IMR-90 (cell line): Measurements from ENCODE around the gene CGNL1. TPM values are rescaled to one million over a fixed set of nuclear protein-coding genes. Genes with fewer than 3 reads are reported as not detected.

ENCODE experiments used
- ATAC-seq: fragments of 200-7000 bp; cut with Tn5 transposase; 2 replicates; pipeline ENCODE4 v1.9.1; 2020; ENCODE audit warnings: low read depth, mild to moderate bottlenecking, moderate library complexity
- BruUV-seq: library from RNA; stranded (reverse); fragments of 400-500 nt; replicated peaks from 2 replicates; lab custom pipeline; 2021; lab: Mats Ljungman, UMichigan
- CTCF ChIA-PET: fragments of 300-600 bp; formaldehyde crosslinking; extraction: SDS; loops from one replicate; lab custom pipeline; 2021; ENCODE audit warnings: antibody characterized with exemption; lab: Yijun Ruan, JAX
- POLR2A ChIA-PET: fragments of 300-600 bp; sonication (Branson Sonifier 250); formaldehyde crosslinking; loops from one replicate; lab custom pipeline; 2022; ENCODE audit warnings: antibody characterized with exemption; ENCODE audit not compliant: unreplicated experiment; lab: Charles Lee
- DNase-seq: peaks from one replicate; pipeline ENCODE4 v3.0.0; 2013
- H2AFZ ChIP-seq: replicated peaks from 2 replicates; pipeline ENCODE3; 2013; ENCODE audit warnings: low read length, mild to moderate bottlenecking; ENCODE audit not compliant: poor library complexity
- H2AK5ac ChIP-seq: 2 replicates; pipeline ENCODE4 v1.6.1; 2013; ENCODE audit warnings: low read depth, low read length, inconsistent platforms
- H2AK9ac ChIP-seq: replicated peaks from 2 replicates; pipeline ENCODE3; 2013; ENCODE audit warnings: mild to moderate bottlenecking, low read depth, low read length, moderate library complexity; ENCODE audit not compliant: poor library complexity
- H2BK120ac ChIP-seq: 2 replicates; pipeline ENCODE4 v1.6.1; 2013; ENCODE audit warnings: low read depth, low read length, inconsistent platforms
- H2BK15ac ChIP-seq: 3 replicates; pipeline ENCODE4 v1.6.1; 2013; ENCODE audit warnings: low read depth, low read length, inconsistent platforms
- H2BK20ac ChIP-seq: 2 replicates; pipeline ENCODE4 v1.6.1; 2013; ENCODE audit warnings: low read depth, mild to moderate bottlenecking, inconsistent platforms, low read length, moderate library complexity
- H2BK5ac ChIP-seq: 2 replicates; pipeline ENCODE4 v1.6.1; 2013; ENCODE audit warnings: mild to moderate bottlenecking, low read depth, low read length, inconsistent platforms; ENCODE audit not compliant: poor library complexity, severe bottlenecking
- H3K14ac ChIP-seq: replicated peaks from 2 replicates; pipeline ENCODE4 v1.6.1; 2013; ENCODE audit warnings: low read depth, low read length, inconsistent platforms
- H3K18ac ChIP-seq: 2 replicates; pipeline ENCODE4 v1.6.1; 2013; ENCODE audit warnings: low read depth, low read length, control low read depth
- H3K23ac ChIP-seq: 2 replicates; pipeline ENCODE4 v1.6.1; 2013; ENCODE audit warnings: low read depth, low read length, inconsistent platforms
- H3K27ac ChIP-seq: 2 replicates; pipeline ENCODE4 v1.5.1; 2013; ENCODE audit warnings: mild to moderate bottlenecking, control low read depth, low read length; ENCODE audit not compliant: insufficient read depth
- H3K27me3 ChIP-seq: 2 replicates; pipeline ENCODE4 v1.6.1; 2013; ENCODE audit warnings: low read length; ENCODE audit not compliant: control insufficient read depth, insufficient read depth
- H3K36me3 ChIP-seq: 2 replicates; pipeline ENCODE4 v1.6.1; 2013; ENCODE audit warnings: low read length, mixed read lengths; ENCODE audit not compliant: control insufficient read depth, insufficient read depth
- H3K4ac ChIP-seq: 2 replicates; pipeline ENCODE4 v1.6.1; 2013; ENCODE audit warnings: low read depth, low read length, inconsistent platforms
- H3K4me1 ChIP-seq: 2 replicates; pipeline ENCODE4 v1.6.1; 2013; ENCODE audit warnings: low read length, mixed read lengths; ENCODE audit not compliant: control insufficient read depth, insufficient read depth
- H3K4me2 ChIP-seq: 2 replicates; pipeline ENCODE4 v1.6.1; 2013; ENCODE audit warnings: low read depth, mild to moderate bottlenecking, control low read depth, low read length, moderate library complexity
- H3K4me3 ChIP-seq: 2 replicates; pipeline ENCODE4 v1.5.1; 2013; ENCODE audit warnings: low read depth, mild to moderate bottlenecking, control low read depth, low read length, moderate library complexity; ENCODE audit not compliant: insufficient read depth
- H3K56ac ChIP-seq: 2 replicates; pipeline ENCODE4 v1.6.1; 2013; ENCODE audit warnings: low read length, inconsistent platforms; ENCODE audit not compliant: insufficient read depth; ENCODE audit errors: extremely low read depth
- H3K79me1 ChIP-seq, 2 experiments: 2 replicates each; pipeline ENCODE4 v1.6.1; 2013; ENCODE audit warnings: low read length in 2 of 2, inconsistent platforms in 1 of 2, low read depth in 1 of 2
- H3K9ac ChIP-seq: 2 replicates; pipeline ENCODE4 v1.6.1; 2013; ENCODE audit warnings: low read depth, low read length, control low read depth
- H3K9me1 ChIP-seq: 2 replicates; pipeline ENCODE4 v1.6.1; 2013; ENCODE audit warnings: low read length, inconsistent platforms; ENCODE audit not compliant: insufficient read depth
- H3K9me3 ChIP-seq: 2 replicates; pipeline ENCODE4 v1.6.1; 2013; ENCODE audit warnings: low read length; ENCODE audit not compliant: control insufficient read depth, insufficient read depth
- H4K20me1 ChIP-seq: 2 replicates; pipeline ENCODE4 v1.6.1; 2013; ENCODE audit warnings: low read length, inconsistent platforms; ENCODE audit not compliant: insufficient read depth
- H4K5ac ChIP-seq: 2 replicates; pipeline ENCODE4 v1.6.1; 2013; ENCODE audit warnings: mild to moderate bottlenecking, low read depth, low read length, control low read depth
- H4K8ac ChIP-seq, 2 experiments: 2 replicates each; pipeline ENCODE4 v1.6.1; 2013; ENCODE audit warnings: low read depth in 2 of 2, low read length in 2 of 2, control low read depth in 1 of 2, inconsistent platforms in 1 of 2
- H4K91ac ChIP-seq: 2 replicates; pipeline ENCODE4 v1.6.1; 2013; ENCODE audit warnings: low read depth, low read length, inconsistent platforms; ENCODE audit not compliant: insufficient read depth
- CHD1 ChIP-seq: IDR thresholded peaks from 2 replicates; pipeline ENCODE4 v1.6.1; 2012; ENCODE audit warnings: low read depth, low read length, improper control_type of control experiment
- FOS ChIP-seq: fragments of 150-350 bp; IDR thresholded peaks from 2 replicates; pipeline ENCODE4 v1.6.1; 2016; ENCODE audit warnings: low read depth, low read length
- NFE2L2 ChIP-seq: fragments of 150-350 bp; IDR thresholded peaks from 2 replicates; pipeline ENCODE4 v1.6.1; 2016; ENCODE audit warnings: low read depth, mild to moderate bottlenecking, low read length
- POLR2A ChIP-seq: IDR thresholded peaks from 2 replicates; pipeline ENCODE4 v1.6.1; 2012; ENCODE audit warnings: mild to moderate bottlenecking, low read depth, low read length
- RAD21 ChIP-seq: IDR thresholded peaks from 2 replicates; pipeline ENCODE4 v1.6.1; 2012; ENCODE audit warnings: low read length, improper control_type of control experiment
- USF2 ChIP-seq: fragments of 150-350 bp; IDR thresholded peaks from 2 replicates; pipeline ENCODE4 v1.6.1; 2017; ENCODE audit warnings: mild to moderate bottlenecking, antibody characterized with exemption, low read length, low read depth
- WGBS, 2 experiments: methylation state at CpG; one replicate each; pipeline versions ENCODE4 v1.1.5 to v1.1.7; 2013; ENCODE audit warnings: missing lambda C conversion rate in 2 of 2; ENCODE audit not compliant: insufficient read length in 1 of 2; ENCODE audit errors: extremely low coverage in 2 of 2; 5-methylcytosine and 5-hydroxymethylcytosine counted together
- dilution Hi-C: fragments of 300-500 bp; cut with HindIII; formaldehyde crosslinking; loops from one replicate; pipeline ENCODE4 v1.14.3; 2018; ENCODE audit warnings: low sequenced_read_pairs; ENCODE audit not compliant: unreplicated experiment
- in situ Hi-C: fragments of 300-500 bp; cut with MboI; formaldehyde crosslinking; loops from 3 replicates; pipeline ENCODE4 v1.14.3; 2019; ENCODE audit warnings: low sequenced_read_pairs, inconsistent platforms, mixed read lengths
- intact Hi-C: fragments of 100-400 bp; cut with micrococcal nuclease; formaldehyde crosslinking; loops from 2 replicates; pipeline ENCODE4 v1.10.0; 2022
- polyA plus RNA-seq, 3 experiments: library from polyadenylated mRNA; depleted of rRNA; stranded (reverse); fragments of >200 nt; gene quantifications; 2 replicates each; pipeline ENCODE4 v1.2.3, GENCODE V29; 2012; ENCODE audit warnings: low replicate concordance in 1 of 3
- total RNA-seq: library from RNA; depleted of rRNA; stranded (reverse); fragments of >200 nt; gene quantifications from 2 replicates; pipeline ENCODE4 v1.2.3, GENCODE V29; 2012

The CGNL1 gene
- total and polyA plus RNA-seq, 2 of the 4 experiments (the other 2 are of a cell fraction) = 0.07 to 0.18 TPM

- H2AFZ ChIP-seq = no peak overlapping the region
- no TSS peak for BruUV-seq
- H4K8ac ChIP-seq = no peak overlapping the region
- H4K5ac ChIP-seq = no peak overlapping the region
- H2AK5ac ChIP-seq = no peak overlapping the region
- H3K23ac ChIP-seq = no peak overlapping the region
- no peak overlapping the region for H3K56ac ChIP-seq
- TF ChIP-seq USF2 = no peak
- no peak for TF ChIP-seq RAD21
- TF ChIP-seq NFE2L2 = no peak
- no peak for TF ChIP-seq CHD1
- TF ChIP-seq FOS = no peak
- no peak for TF ChIP-seq POLR2A
- ATAC-seq (no peak), DNase-seq (no peak)
- no peak overlapping the region for H2BK120ac ChIP-seq
- H3K18ac ChIP-seq = no peak overlapping the region
- H3K9ac ChIP-seq = no peak overlapping the region
- no peaks in the 10 kb centered on the region for H3K79me1 ChIP-seq
- no peak overlapping the region for H3K4ac ChIP-seq
- intact Hi-C loops = no loop called here
- no peak overlapping the region for H2BK15ac ChIP-seq
- no peaks in the 10 kb centered on the region for H3K27me3 ChIP-seq
- WGBS, 2 experiments = 98% methylated on average over 5 of the region's 9 CpGs; no CpG with 5 or more reads in 1 of the 2 experiments
- no peak overlapping the region for H4K91ac ChIP-seq
- no peak overlapping the region for H3K4me2 ChIP-seq
- H2AK9ac ChIP-seq = no peak overlapping the region
- ChIA-PET POLR2A (no interaction called here), CTCF (interaction anchor here (1.0 to 2.5 kb wide), 2 partner anchors 18 to 163 kb away, joined by 4 to 7 read pairs; no protein-coding TSS in a partner anchor)
- no peak overlapping the region for H3K14ac ChIP-seq
- H4K20me1 ChIP-seq = no peaks in the 10 kb centered on the region
- H3K27ac ChIP-seq = no peak overlapping the region
- no peaks in the 10 kb centered on the region for H3K9me1 ChIP-seq
- H3K4me1 ChIP-seq = no peaks in the 10 kb centered on the region
- in situ Hi-C loops = no loop called here
- H3K9me3 ChIP-seq = no peaks in the 10 kb centered on the region
- H2BK20ac ChIP-seq = no peak overlapping the region
- H2BK5ac ChIP-seq = no peak overlapping the region
- dilution Hi-C loops = no loop called here
- no peak overlapping the region for H3K4me3 ChIP-seq
- no peaks in the 10 kb centered on the region for H3K36me3 ChIP-seq
Measured at GRCh38 chr15:57503911-57504598, 127.8 kb downstream of the CGNL1 start.
